Fibroblast of skin of scalp (primary cell): ENCODE data around the gene COL6A2.

Experiments
- DNase-seq: peaks from one replicate; pipeline ENCODE4 v3.0.0-alpha.2; 2013

COL6A2 gene

DNA sequence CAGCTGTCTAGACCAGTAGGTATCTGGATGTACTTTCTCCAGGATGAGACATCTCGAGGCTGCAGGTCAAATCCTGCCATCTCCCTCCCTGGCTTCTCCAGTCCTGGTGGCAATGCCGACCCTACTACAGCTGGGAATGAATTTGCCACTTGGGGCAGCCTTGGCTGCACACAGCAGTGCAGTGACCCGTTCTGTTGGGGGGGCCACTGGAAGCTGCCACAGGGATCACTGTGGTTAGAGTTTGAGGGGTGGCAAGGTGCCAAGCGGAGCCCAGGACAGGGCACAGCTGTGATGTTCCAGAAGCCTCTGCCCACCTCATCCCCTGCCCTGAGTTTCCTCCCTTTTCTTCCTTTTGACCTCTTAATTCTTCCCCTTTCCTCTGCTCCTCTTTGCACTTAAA lies 17.1 kb downstream of the COL6A2 start:
- no peak for DNase-seq

DNA sequence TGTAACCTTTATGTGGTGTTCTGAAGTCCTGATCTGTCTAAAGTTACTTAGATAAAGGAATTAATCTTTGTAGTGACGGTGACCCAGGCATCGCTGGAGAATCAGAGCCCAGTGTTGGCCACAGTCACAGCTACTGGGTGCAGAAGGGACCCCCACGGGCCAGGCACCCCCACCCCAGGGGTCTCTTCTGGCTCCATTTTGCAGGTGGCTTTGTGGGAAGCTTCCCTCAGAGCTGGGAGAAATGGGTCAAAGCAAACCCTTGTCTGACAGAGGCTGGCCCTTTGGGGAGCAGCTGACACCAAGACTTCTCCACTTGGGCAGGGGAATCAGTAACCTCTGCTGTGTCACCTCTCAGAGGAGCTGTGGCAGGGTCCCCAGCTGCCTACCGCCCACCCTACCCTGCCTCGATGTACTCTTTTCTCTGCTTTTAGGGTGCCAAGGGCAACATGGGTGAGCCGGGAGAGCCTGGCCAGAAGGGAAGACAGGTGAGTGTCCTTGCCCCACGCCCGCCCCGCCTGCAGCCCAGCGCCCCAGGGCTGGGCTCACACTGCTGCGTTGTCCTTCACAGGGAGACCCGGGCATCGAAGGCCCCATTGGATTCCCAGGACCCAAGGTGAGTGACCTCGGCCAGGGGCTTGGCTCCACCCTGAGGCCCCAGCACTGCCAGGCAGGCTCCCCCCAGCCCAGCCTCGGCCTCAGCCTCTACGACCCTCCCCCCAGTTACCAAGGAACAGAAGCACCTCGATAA lies 17.7 kb downstream of the COL6A2 start:
- DNase-seq = no peak

DNA sequence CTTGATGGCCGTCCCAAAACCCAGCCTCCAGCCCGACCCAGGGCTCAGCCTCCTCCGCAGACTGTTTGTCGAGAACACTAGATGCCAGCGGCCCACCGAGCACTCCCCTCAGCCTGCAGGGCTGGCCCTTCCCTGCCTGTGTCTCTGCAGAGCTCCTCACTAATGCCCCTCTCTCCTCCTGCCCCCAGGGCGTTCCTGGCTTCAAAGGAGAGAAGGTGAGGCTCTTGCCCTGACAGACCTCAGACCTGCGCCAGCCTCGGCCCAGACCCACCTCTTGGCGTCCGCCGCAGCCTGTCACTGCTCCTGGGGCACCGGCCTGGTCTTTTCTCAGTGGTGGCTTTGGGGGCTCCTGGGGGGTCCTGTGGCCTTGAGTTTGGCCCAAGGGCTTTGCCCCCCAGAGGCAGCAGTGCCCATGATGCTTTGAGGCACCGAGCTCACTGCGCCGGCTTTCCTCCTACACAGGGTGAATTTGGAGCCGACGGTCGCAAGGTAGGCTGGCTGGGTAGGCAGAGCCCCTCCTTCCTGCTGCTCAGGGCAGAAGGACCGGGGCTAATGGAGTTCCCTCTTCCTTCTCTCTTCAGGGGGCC lies 18.4 kb downstream of the COL6A2 start:
- no peak for DNase-seq

DNA sequence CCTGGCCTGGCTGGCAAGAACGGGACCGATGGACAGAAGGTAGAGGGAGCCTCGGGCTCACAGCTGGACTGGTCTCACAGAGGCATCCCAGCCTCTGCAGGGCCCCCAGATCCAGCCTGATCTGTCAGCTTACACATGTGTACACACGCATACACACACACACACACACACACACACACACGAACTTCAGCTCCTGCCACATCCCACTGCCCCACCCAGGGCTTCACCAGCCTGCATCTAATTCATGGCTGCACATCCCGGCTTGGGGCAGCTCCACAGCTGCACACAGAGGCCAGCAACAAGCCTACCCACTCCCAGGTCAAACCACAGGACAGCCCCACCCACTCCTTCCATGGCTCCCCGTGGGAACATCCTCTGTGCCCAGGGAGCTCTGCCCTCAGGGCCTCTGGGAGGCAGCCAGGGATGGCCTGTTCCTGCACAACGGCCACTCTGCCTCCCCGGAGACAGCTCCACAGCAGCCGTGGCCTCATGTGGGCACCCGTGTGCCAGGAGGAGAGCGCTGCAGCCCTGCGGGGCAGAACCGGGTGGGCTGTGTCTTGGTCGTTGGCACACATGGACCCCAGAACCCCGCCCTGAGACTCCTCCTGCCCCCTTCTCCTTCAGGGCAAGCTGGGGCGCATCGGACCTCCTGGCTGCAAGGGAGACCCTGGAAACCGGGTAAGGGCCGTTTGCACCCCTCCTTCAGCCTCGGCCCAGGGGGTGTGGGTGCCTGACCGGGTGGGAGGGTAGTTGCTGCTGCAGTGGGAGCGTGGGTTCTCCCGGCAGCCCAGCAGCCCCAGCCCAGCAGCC lies 19.1 kb downstream of the COL6A2 start:
- no peak for DNase-seq

DNA sequence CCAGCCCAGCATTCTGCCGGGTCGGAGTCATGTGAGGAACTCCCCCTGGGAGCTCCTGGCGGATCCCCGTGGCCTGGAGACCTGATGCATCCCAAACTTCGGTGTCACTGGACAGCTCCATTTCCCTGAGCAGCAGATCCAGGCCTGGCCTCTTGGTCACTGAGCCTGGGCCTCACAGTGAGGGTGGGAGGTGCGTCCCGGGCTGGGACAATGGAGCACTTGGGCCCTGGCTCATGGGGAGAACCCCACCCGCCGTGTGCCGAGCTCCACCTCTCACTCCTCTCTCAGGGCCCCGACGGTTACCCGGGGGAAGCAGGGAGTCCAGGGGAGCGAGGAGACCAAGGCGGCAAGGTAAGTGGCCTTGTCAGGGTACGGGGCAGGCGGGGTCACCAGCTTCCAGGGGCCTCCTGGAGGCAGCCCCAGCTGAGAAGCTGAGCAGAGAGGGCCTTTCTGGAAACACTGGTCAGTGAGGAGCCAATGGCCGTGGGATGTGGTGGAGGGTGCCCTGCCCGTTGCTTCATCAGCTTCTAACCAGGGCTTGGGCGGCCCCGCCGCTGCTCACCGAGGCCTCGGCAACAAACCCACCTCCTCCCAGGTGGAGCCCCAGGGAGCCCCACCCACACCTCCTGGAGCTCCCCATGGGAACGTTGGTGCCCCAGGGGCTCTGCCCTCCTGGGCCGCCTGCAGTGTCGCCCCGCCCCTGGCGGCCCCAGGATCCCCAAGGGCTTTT lies 19.8 kb downstream of the COL6A2 start:
- no peak for DNase-seq

DNA sequence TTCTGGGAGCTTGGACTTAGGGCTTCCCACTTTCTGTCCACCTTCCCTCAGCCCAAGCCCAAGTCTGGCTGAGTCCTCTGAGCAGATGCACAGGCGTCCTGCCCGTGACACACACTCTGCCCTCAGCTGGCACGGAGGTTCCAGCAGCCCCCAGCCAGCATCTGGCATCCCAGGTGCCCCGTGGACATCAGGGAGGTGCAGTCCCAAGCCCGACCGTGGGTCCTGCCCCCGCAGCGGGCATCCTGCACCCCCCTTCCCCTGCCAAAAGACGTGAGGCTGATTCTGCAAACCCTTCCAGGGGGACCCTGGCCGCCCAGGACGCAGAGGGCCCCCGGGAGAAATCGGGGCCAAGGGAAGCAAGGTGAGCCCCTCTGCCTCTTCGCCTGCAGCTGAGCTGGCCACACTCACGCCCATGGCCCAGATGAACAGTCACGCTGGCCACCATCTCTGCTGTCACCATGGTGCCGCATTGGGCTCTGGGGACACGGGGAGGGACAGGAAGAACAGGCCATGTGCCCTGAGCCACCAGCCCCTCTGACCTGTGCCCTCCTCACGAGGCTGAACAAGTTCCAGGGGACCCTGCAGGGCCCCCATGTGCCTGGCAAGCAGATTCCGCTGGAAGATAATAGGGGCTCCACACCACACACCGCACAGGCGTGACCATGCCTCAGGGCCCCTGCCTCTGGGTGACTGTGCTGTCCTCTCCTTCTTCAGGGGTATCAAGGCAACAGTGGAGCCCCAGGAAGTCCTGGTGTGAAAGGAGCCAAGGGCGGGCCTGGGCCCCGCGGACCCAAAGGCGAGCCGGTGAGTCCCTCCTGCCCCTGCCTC lies 20.6 kb downstream of the COL6A2 start:
- no peak for DNase-seq

DNA sequence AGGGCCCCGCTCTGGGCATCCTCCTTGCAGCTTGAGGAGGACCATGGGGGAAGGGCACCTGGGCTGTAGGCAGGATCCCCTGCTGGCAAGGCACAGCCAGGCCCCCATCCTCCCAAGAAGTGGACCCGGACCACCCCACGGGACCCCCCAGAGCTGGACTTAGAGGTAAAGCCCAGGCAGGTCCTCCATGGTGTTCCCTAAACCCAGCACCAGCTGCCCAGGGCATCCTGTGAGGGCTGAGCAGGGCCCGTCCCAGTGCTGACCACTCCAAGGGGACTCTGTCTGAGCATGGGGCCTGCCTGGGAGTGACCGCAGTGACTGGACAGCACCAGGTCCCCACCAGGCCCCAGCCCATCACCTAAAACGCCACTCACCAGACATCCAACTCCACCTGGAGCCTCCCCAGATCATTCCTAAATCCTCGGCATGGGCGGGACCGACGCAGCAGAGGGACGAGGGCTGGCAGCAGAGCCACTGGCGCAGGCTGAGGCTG lies 21.3 kb downstream of the COL6A2 start:
- no peak for DNase-seq

DNA sequence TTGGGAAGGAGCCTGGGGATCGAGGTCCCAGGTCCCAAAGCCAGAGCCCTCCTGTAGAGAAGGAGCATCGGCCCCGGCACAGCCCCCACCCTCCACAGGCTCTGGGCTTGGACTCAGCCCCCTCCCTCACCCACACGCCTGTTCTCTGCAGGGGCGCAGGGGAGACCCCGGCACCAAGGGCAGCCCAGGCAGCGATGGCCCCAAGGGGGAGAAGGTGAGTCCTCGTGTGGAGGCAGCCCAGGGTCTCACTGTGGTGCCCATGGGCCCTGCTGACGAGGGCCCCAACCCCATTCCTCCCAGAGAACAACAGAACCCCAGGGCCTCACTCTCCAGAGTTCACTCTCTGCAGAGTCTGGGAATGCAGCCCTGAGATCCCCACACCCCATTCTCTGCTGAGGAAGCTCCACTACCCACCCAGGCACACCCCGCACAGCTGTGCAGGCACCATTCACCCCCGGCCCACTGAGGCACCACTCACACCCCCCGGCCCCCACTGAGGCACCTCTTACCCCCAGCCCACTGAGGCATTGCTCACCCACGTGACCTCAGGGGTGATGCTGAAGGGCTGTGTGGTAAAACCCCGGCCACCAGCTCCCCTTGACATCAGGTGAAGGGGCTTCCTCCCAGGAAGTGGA lies 21.8 kb downstream of the COL6A2 start:
- DNase-seq = no peak

DNA sequence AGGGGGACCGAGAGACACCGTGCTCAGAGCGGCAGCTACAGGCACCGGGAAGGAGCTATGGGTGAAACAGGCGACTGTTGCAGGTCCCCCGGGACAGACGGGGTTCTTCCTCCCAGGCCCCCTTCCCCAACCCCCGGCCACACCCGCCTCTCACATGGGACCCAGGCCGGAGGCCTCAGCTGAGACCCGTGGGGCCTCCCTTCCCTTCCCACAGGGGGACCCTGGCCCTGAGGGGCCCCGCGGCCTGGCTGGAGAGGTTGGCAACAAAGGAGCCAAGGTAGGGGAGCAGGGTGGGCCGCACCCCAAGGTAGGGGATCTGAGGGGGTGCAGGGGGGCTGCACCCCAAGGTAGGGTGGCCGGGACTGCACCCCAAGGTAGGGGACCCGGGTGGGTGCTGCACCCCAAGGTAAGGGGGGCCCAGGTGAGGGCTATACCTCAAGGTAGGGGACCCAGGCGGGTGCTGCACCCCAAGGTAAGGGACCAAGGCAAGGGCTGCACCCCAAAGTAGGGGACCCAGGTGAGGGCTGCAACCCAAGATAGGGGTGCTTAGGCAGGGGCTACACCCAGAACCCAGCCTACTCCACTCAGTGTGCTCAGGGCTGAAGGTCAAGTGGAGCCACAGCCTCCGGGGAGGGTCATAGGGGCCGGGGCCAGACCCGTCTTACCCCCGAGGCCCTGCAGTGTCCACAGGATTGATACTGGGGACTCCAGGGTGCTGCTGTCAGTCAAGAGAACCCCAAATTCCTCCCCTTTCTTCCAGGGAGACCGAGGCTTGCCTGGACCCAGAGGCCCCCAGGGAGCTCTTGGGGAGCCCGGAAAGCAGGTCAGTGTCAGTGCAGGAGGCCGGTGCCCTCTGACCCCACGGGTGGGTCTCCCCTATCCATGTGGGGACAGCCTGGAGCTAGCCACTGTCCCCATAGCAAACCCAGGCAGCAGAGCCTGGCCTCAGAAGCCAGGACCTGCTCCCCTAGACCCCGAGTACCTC lies 22.7 kb downstream of the COL6A2 start:
- DNase-seq = no peak

DNA sequence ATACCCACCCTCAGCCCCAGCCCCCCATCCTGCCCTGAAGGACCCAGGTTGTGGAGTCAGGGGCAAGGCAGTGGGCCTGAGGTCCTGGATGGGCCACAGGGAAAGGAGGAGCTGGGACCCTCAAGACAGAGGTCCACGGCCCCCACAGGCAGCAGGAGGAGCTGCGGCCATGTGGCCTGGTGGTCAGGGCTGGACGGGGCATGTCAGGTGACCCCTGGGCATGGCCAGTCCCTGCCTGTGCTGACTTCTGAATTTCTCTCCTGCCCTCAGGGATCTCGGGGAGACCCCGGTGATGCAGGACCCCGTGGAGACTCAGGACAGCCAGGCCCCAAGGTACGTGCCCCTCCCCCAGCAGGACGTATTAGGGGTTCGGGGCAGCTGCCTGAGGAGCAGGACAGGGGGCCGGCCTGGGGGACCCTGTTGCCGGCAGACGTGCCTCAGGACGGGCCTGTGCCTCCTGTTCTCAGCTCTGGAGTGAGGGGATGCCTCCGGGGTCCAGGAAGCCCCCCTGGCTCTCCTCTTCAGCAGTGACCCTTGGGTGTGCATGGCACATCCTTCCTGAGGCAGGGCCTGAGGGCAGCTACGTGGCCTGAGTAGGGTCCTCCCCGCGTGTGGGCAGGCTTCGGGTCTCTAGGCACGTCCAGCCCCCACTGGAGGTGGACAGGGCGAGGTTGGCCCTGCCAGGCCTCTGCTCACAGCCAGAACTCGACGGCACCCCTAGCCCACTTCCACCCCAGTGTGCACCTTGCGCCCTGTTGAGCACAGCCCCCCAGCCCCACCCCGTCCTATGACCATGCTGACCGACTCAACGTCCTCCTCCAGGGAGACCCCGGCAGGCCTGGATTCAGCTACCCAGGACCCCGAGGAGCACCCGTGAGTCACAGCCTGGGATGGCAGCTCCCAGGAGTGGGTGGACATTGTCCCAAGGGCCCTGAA lies 23.6 kb downstream of the COL6A2 start:
- no peak for DNase-seq

DNA sequence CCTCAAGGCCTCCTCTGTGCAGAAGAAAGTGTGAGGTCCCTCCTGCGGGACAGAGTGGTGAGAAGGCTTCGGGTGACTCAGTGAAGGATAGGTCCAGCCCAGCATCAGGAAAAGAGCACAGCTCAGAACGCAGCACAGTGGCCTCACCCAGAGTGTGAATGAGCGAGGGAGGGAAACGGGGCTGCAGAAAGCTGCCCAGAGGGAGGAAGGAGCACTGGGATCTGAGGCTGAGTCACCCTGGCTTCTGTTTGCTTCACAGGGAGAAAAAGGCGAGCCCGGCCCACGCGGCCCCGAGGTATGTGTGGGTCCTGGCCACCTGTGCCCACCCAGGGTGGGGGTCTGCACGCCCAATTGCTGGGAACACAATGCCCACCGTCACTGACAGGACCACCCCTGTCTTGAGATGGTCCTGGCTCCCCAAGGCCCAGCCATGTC lies 24.3 kb downstream of the COL6A2 start:
- DNase-seq = peak; percentile 68

DNA sequence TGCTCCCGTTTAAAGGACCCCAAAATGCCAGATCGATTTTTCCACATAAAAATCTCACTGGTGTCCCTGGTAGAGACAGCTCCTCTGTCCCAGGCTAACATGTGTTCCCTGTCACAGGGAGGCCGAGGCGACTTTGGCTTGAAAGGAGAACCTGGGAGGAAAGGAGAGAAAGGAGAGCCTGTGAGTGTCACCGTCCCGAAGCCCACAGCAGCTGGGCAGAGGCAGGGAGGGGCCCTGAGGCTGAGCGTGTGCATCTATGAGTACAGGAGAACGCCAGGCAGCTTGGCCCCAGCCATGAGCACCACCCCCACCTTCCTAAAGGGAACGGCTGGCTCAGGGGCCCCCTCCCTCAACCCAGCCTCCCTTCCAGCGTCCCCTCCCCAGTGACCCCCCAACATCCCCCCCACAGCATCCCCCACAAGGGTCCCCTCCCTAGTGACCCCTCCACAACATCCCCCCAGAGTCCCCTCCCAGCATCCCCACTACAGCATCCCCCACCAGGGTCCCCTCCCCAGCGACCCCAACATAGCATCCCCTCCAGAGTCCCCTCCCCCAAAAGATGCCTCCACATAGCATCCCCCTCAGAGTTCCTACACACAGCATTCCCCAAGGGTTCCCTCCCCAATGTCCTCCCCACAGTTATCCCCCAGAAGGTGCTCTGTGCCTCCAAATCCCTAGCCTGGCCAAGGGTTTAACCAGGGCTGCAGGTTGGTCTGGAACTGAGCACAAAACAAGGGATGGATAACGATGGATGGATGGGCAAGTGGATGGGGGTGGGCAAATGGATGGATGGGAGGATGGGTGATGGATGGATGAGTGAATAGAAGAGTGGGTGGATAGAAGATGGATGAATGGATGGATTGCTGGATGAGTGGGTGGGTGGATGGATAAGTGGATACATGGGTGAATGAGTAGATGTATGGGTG lies 25.1 kb downstream of the COL6A2 start:
- no peak for DNase-seq

DNA sequence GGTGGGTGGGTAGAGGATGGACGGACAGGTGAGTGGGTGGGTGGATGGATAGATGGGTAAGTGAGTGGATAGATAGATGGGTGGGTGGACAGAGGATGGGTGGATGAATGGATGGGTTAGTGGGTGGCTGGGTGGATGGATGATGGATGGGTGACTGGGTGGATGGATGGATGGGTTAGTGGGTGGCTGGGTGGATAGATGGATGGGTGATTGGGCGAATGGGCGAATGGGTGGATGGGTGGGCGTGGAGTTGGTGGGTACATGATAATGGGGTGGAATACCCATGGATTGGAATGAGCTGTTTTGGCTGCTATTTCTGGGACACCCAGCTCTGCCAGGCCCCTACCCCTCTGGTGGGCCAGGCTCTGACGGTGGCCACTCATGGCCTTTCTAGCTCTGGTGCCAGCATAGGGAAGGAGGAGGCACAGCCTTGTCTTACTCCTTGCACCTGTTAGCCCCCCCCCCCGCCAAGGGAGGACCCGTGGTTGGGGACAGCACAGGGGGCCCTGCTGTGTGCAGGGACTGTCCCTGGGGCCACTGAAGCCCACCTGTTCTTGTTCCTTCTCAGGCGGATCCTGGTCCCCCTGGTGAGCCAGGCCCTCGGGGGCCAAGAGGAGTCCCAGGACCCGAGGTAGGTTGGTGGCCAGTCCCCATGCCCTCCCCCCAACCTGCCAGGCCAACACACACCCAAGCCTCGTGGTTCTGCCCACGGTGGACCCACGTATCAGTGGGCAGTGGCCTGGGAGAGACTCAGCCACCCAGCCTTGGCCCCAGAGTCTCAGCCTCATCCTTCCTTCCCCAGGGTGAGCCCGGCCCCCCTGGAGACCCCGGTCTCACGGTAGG lies 26.4 kb downstream of the COL6A2 start:
- DNase-seq = no peak

DNA sequence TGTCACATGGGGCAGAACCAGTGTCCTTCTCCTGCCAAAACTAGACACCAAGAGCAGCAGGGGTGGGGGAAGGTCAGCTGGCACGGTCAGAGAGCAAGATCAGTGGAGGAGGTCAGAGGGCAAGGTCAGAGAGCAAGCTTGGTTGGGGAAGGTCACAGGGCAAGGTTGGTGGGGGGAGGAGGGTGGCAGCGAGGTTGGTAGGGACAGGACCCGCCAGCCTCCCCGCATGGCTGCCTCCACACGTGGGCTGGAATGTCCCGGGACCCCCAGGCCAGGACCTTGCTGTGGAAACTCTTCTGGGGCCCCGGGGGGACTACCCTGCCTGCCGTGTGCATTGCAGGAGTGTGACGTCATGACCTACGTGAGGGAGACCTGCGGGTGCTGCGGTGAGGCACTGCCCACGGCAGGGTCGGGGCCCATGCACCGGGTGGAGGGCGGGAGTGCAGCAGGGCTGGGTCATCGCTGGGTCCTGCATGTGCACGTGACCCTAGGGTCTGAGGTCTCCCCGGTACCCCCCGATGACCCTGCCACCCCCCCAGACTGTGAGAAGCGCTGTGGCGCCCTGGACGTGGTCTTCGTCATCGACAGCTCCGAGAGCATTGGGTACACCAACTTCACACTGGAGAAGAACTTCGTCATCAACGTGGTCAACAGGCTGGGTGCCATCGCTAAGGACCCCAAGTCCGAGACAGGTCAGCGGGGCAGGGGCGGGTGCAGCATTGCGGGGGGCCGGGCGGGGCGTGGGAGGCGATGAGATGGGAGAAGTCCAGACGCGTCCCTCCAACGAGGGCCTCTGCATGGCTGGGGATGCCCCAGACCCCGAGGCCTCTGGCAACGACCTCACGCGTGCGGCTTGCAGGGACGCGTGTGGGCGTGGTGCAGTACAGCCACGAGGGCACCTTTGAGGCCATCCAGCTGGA lies 27.3 kb downstream of the COL6A2 start:
- no peak for DNase-seq

DNA sequence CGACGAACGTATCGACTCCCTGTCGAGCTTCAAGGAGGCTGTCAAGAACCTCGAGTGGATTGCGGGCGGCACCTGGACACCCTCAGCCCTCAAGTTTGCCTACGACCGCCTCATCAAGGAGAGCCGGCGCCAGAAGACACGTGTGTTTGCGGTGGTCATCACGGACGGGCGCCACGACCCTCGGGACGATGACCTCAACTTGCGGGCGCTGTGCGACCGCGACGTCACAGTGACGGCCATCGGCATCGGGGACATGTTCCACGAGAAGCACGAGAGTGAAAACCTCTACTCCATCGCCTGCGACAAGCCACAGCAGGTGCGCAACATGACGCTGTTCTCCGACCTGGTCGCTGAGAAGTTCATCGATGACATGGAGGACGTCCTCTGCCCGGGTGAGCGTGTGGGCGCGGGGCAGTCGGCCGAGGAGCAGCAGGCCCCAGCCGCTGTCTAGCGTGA lies 28.0 kb downstream of the COL6A2 start:
- no peak for DNase-seq
